HL-60 (cell line): ENCODE data around the gene SOX5.

Source experiments
- DNase-seq, 2 experiments: peaks; one replicate each; pipeline ENCODE4 v3.0.0-alpha.2; 2010 to 2020; ENCODE audit warnings: low read depth in 1 of 2, low spot score in 1 of 2
- H3K27ac ChIP-seq: fragments of 250-450 bp; sonication (Bioruptor Pico); replicated peaks from 2 replicates; pipeline ENCODE4 v1.5.1; 2020; ENCODE audit warnings: mild to moderate bottlenecking, moderate library complexity
- H3K27me3 ChIP-seq: fragments of 250-450 bp; sonication (Bioruptor Pico); 2 replicates; pipeline ENCODE4 v1.5.1; 2021; ENCODE audit warnings: mild to moderate bottlenecking, moderate library complexity; ENCODE audit not compliant: insufficient read depth, poor library complexity, severe bottlenecking
- H3K4me3 ChIP-seq: replicated peaks from 2 replicates; pipeline ENCODE4 v1.5.1; 2011; ENCODE audit warnings: mild to moderate bottlenecking, control low read depth, low read length; ENCODE audit not compliant: insufficient read depth
- GABPA ChIP-seq: IDR thresholded peaks from 2 replicates; pipeline ENCODE4 v1.6.1; 2012; ENCODE audit warnings: low read depth
- POLR2AphosphoS5 ChIP-seq: IDR thresholded peaks from 2 replicates; pipeline ENCODE4 v1.6.1; 2012; ENCODE audit warnings: low read depth
- SPI1 ChIP-seq: IDR thresholded peaks from 2 replicates; pipeline ENCODE4 v1.6.1; 2012; ENCODE audit warnings: low read depth, mild to moderate bottlenecking, borderline replicate concordance
- TF ChIP-seq, protein P1 (sequence below): IDR thresholded peaks from one replicate; pipeline ENCODE4 v1.5.1; 2011; ENCODE audit warnings: low read length, control low read depth, inconsistent platforms; ENCODE audit not compliant: insufficient read depth
- TF ChIP-seq, protein P2 (sequence below): IDR thresholded peaks from 2 replicates; pipeline ENCODE4 v1.6.1; 2012; ENCODE audit warnings: low read depth; ENCODE audit not compliant: insufficient replicate concordance

SOX5 gene

DNA sequence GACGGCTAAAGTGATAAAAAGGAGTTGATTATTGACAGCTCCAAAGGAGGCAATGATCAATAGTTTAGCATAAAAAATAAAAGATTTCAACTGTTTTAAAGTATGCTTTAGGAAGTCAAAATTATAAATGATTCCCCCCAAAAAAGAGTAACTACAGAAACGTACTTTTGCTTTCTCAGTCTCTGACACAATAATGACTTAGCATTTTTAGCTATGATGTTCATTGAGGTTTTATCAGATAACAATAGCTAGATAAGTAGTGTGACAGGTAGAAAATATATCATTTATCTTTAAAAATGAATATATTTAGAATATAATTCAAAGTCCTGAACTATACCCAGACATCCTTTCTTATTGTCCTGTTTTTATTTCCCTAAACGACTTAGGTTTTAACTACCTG, 352.9 kb downstream of the SOX5 start:
- Histone ChIP-seq H3K27me3 (no peaks in the 10 kb centered on the region), H3K4me3 (no peak overlapping the region), H3K27ac (no peak overlapping the region)
- TF ChIP-seq SPI1, result no peak
- no peak for TF ChIP-seq POLR2AphosphoS5
- TF ChIP-seq, protein P1, sequence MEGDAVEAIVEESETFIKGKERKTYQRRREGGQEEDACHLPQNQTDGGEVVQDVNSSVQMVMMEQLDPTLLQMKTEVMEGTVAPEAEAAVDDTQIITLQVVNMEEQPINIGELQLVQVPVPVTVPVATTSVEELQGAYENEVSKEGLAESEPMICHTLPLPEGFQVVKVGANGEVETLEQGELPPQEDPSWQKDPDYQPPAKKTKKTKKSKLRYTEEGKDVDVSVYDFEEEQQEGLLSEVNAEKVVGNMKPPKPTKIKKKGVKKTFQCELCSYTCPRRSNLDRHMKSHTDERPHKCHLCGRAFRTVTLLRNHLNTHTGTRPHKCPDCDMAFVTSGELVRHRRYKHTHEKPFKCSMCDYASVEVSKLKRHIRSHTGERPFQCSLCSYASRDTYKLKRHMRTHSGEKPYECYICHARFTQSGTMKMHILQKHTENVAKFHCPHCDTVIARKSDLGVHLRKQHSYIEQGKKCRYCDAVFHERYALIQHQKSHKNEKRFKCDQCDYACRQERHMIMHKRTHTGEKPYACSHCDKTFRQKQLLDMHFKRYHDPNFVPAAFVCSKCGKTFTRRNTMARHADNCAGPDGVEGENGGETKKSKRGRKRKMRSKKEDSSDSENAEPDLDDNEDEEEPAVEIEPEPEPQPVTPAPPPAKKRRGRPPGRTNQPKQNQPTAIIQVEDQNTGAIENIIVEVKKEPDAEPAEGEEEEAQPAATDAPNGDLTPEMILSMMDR, result no peak
- TF ChIP-seq GABPA, result no peak
- TF ChIP-seq, protein P2, sequence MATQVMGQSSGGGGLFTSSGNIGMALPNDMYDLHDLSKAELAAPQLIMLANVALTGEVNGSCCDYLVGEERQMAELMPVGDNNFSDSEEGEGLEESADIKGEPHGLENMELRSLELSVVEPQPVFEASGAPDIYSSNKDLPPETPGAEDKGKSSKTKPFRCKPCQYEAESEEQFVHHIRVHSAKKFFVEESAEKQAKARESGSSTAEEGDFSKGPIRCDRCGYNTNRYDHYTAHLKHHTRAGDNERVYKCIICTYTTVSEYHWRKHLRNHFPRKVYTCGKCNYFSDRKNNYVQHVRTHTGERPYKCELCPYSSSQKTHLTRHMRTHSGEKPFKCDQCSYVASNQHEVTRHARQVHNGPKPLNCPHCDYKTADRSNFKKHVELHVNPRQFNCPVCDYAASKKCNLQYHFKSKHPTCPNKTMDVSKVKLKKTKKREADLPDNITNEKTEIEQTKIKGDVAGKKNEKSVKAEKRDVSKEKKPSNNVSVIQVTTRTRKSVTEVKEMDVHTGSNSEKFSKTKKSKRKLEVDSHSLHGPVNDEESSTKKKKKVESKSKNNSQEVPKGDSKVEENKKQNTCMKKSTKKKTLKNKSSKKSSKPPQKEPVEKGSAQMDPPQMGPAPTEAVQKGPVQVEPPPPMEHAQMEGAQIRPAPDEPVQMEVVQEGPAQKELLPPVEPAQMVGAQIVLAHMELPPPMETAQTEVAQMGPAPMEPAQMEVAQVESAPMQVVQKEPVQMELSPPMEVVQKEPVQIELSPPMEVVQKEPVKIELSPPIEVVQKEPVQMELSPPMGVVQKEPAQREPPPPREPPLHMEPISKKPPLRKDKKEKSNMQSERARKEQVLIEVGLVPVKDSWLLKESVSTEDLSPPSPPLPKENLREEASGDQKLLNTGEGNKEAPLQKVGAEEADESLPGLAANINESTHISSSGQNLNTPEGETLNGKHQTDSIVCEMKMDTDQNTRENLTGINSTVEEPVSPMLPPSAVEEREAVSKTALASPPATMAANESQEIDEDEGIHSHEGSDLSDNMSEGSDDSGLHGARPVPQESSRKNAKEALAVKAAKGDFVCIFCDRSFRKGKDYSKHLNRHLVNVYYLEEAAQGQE, result no peak
- no peak for DNase-seq

DNA sequence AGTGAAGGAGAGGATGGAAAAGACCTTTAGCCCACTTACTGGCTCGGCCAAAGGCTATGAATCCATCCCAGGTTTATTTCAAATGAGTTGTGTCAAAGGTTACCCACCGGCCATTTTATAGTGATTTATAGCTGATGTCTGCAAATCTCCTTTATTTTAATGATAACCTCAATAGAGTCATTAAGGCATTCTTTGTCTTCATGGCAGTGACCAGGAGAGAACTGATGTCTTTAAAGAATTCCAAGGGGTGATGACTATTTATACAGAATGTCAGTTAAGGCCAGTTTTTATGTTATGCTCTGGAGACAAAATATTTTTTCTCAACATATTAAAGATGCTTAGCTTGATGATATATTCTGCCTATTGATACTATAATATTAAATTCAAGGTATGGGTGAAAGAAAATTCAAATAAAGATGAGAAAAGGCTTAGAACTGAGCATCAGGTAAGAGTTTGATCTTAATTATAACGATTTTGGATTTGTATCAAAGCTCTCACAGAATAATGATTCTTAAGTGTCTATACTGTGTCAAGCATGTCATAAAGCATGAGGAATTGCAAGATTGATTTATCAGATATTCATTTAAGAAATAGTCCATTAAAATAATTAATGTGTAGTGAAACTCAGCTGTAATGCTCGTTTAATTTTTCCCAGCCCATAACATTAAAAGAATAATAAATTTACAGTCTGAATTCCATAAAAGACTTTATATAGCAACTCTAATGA, 361.5 kb downstream of the SOX5 start:
- Histone ChIP-seq H3K4me3 (no peak overlapping the region), H3K27me3 (no peaks in the 10 kb centered on the region), H3K27ac (no peak overlapping the region)
- TF ChIP-seq SPI1, result no peak
- TF ChIP-seq, protein P2, result no peak
- TF ChIP-seq GABPA, result no peak
- TF ChIP-seq POLR2AphosphoS5, result no peak
- TF ChIP-seq, protein P1, result no peak
- no peak for DNase-seq

DNA sequence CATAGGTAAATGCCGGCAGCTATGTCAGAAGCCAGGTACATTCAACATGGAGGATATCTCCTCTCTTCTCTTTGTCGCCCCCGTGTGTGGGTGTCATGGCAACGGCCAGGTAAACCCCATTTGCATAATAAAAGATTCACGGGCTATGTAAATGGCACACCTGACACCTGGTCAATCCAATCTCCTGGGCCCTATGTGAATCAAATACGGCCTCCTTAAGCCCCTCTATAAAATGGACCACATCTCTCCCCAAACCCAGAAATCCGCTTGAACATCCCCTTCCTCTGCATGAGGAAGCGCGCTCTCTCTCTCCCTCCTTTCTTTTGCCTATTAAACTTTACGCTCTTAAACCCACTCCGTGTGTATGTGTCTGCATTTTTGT, 363.7 kb downstream of the SOX5 start:
- Histone ChIP-seq H3K27me3 (no peaks in the 10 kb centered on the region), H3K4me3 (no peak overlapping the region), H3K27ac (no peak overlapping the region)
- DNase-seq, result no peak
- TF ChIP-seq, protein P2, result no peak
- TF ChIP-seq GABPA, result no peak
- no peak for TF ChIP-seq POLR2AphosphoS5
- TF ChIP-seq, protein P1, result no peak
- TF ChIP-seq SPI1, result no peak
